ENCODE results near the gene INMT. TPM values are rescaled to one million over a fixed set of nuclear protein-coding genes. Genes with fewer than 3 reads are reported as not detected.
A peak's percentile ranks its signal among the peaks of the same experiment; 100 is the strongest.

The INMT gene
- polyA plus RNA-seq, 1 of the 3 experiments (the other 2 are of a cell fraction) = not detected

GRCh38 chr7:30797176-30798040 is 45.5 kb downstream of the INMT start:
- TF ChIP-seq EP300 (IDR thresholded peaks at IDR 0.05; ENCODE audit: borderline replicate concordance in 1 of 2, low read depth in 1 of 2, low read length in 1 of 2) = no peak
- no peak for TF ChIP-seq GABPA (IDR thresholded peaks at IDR 0.05; ENCODE audit: low read depth)
- TF ChIP-seq MXI1 (IDR thresholded peaks at IDR 0.05; ENCODE audit: low read depth, low read length) = no peak
- no peak for TF ChIP-seq SMC3 (IDR thresholded peaks at IDR 0.05; ENCODE audit: low read depth, low read length)
- POLR2A ChIA-PET = no interaction called here
- H3K4me2 ChIP-seq = peak overlapping the region; percentile 13; the same call in 1 of the 2 replicates

GRCh38 chr7:30799206-30799975 is 47.5 kb downstream of the INMT start:
- Histone ChIP-seq H3K4me1 (ENCODE audit: control insufficient read depth in 1 of 2, insufficient read depth in 2 of 2, low read depth in 1 of 2, low read length in 1 of 2) (peaks cover 29 to 43% of the 10 kb centered on the region in 2 experiments), H3K9me2 (no peaks in the 10 kb centered on the region), H3K79me2 (ENCODE audit: insufficient read depth) (no peaks in the 10 kb centered on the region), H3K27ac (ENCODE audit: low read depth in 2 of 2, low read length in 1 of 2) (peak overlapping the region in 1 of 2 experiments; percentile 64; a peak in 2 of 4 replicates), H3K9ac (peak overlapping the region; percentile 11; the same call in 1 of the 2 replicates), H3F3A (replicated peaks; ENCODE audit: insufficient read depth) (peaks cover 17% of the 10 kb centered on the region), H3K36me3 (replicated peaks in 1 of 2; ENCODE audit: control insufficient read depth in 1 of 2, insufficient read depth in 2 of 2, low read length in 1 of 2) (no peaks in the 10 kb centered on the region), H3K27me3 (ENCODE audit: insufficient read depth) (no peaks in the 10 kb centered on the region), H3K9me3 (no peaks in the 10 kb centered on the region), H4K20me1 (ENCODE audit: insufficient read depth) (no peaks in the 10 kb centered on the region), H3K4me2 (peak overlapping the region; percentile 26), H3K4me3 (ENCODE audit: low read depth in 2 of 2, low read length in 1 of 2) (no peak overlapping the region), H2AFZ (ENCODE audit: low read depth) (no peak overlapping the region)
- ChIA-PET POLR2A (no interaction called here), CTCF (interaction anchor here (0.8 to 5.4 kb wide), 17 partner anchors 12 to 335 kb away, joined by 3 to 35 read pairs (median 4); partner anchors contain the start of gene GHRHR)
- 18% methylated on average over 2 of the region's 2 CpGs for WGBS (ENCODE audit: low lambda C conversion rate)
- no peak for DNase-seq
- TF ChIP-seq REST (IDR thresholded peaks at IDR 0.05; ENCODE audit: low read depth, low read length) (peak; percentile 54; the same call in 1 of the 2 replicates), FOXM1 (IDR thresholded peaks at IDR 0.05; ENCODE audit: low read depth) (no peak), MXI1 (IDR thresholded peaks at IDR 0.05; ENCODE audit: low read depth, low read length) (no peak), EP300 (IDR thresholded peaks at IDR 0.05; ENCODE audit: borderline replicate concordance in 1 of 2, low read depth in 1 of 2, low read length in 1 of 2) (peak in 1 of 2 experiments; percentile 76; a peak in 1 of 4 replicates), JUND (IDR thresholded peaks at IDR 0.05) (peak; percentile 91), USF2 (IDR thresholded peaks at IDR 0.05; ENCODE audit: borderline replicate concordance, low read depth, low read length) (no peak), SMC3 (IDR thresholded peaks at IDR 0.05; ENCODE audit: low read depth, low read length) (no peak), FOSL2 (IDR thresholded peaks at IDR 0.05; ENCODE audit: borderline replicate concordance, low read depth) (peak; percentile 79), RAD21 (IDR thresholded peaks at IDR 0.05; ENCODE audit: low read length) (no peak), RFX5 (IDR thresholded peaks at IDR 0.05; ENCODE audit: low read length) (no peak), EZH2phosphoT487 (IDR thresholded peaks at IDR 0.05; ENCODE audit: borderline replicate concordance, low read depth) (no peak), IRF3 (IDR thresholded peaks at IDR 0.05; ENCODE audit: low read depth, low read length) (no peak), CTCF (IDR thresholded peaks at IDR 0.05) (no peak), POLR2AphosphoS5 (IDR thresholded peaks at IDR 0.05; ENCODE audit: low read depth, low read length) (no peak; the same call in 1 of the 2 replicates)

More at GRCh38 chr7:30797176-30798040, 45.5 kb downstream of the INMT start:
- Histone ChIP-seq H3K9me2 (no peaks in the 10 kb centered on the region), H3K27me3 (ENCODE audit: insufficient read depth) (no peaks in the 10 kb centered on the region), H3K4me3 (ENCODE audit: low read depth in 2 of 2, low read length in 1 of 2) (no peak overlapping the region), H3K9ac (no peak overlapping the region), H4K20me1 (ENCODE audit: insufficient read depth) (no peaks in the 10 kb centered on the region), H3K4me1 (ENCODE audit: control insufficient read depth in 1 of 2, insufficient read depth in 2 of 2, low read depth in 1 of 2, low read length in 1 of 2) (peaks cover 25 to 34% of the 10 kb centered on the region in 2 experiments), H3K36me3 (replicated peaks in 1 of 2; ENCODE audit: control insufficient read depth in 1 of 2, insufficient read depth in 2 of 2, low read length in 1 of 2) (peaks cover 0 to 5% of the 10 kb centered on the region in 2 experiments), H3F3A (replicated peaks; ENCODE audit: insufficient read depth) (peaks cover 10% of the 10 kb centered on the region), H3K27ac (ENCODE audit: low read depth in 2 of 2, low read length in 1 of 2) (peak overlapping the region; percentile 3 to 68; a peak in 2 of 4 replicates), H3K9me3 (no peaks in the 10 kb centered on the region), H3K79me2 (ENCODE audit: insufficient read depth) (no peaks in the 10 kb centered on the region), H2AFZ (ENCODE audit: low read depth) (no peak overlapping the region)
- WGBS (ENCODE audit: low lambda C conversion rate) = 80% methylated on average over 8 of the region's 8 CpGs
- DNase-seq = no peak
- CTCF ChIA-PET = interaction anchor here (0.8 to 5.4 kb wide), 13 partner anchors 8 to 337 kb away, joined by 3 to 35 read pairs (median 4); no protein-coding TSS in a partner anchor

All from SK-N-SH (cell line).